Spleen (tissue), 7 donors: Measurements from ENCODE around the gene CNPY1.

Experiments
- CTCF ChIP-seq, 11 experiments: fragments of 200-600 bp in 7 of 11; fragments of 450-650 bp in 4 of 11; sonication (generic) in 4 of 11; IDR thresholded peaks in 8 of 11; conservative IDR thresholded peaks in 3 of 11; 1 replicate in 7 of 11; 2 replicates in 4 of 11; pipeline versions ENCODE4 v1.4.0 to v1.8.0; 2016 to 2021; ENCODE audit warnings: antibody characterized with exemption in 11 of 11, inconsistent platforms in 4 of 11, mild to moderate bottlenecking in 1 of 11
- POLR2A ChIP-seq, 3 donors: fragments of 450-650 bp; IDR thresholded peaks; one replicate each; pipeline ENCODE4 v1.5.1; 2017; ENCODE audit warnings: antibody characterized with exemption in 3 of 3, mild to moderate bottlenecking in 1 of 3
- POLR2AphosphoS5 ChIP-seq, 3 donors: sonication (generic); formaldehyde crosslinking; IDR thresholded peaks; one replicate each; pipeline ENCODE4 v1.5.1; 2017; ENCODE audit warnings: antibody characterized with exemption in 3 of 3
- donor health status: DM: no; HTN: no; CAD: no; lungs with moderate emphysema.
- donor health status: DM: no; HTN: no; CAD: no.
- donor health status: DM: no; HTN: no; CAD: no.

- TF ChIP-seq CTCF (IDR thresholded peaks at IDR 0.05 in 8 of 11, conservative IDR thresholded peaks at IDR 0.05 in 3 of 11) (no peak), POLR2A (IDR thresholded peaks at IDR 0.05) (no peak), POLR2AphosphoS5 (IDR thresholded peaks at IDR 0.05) (no peak)
These were observed 47.9 kb upstream of the CNPY1 start for GRCh38 chr7:155594163-155594732.
